ENCODE measurements around the gene JPH3.

Gene JPH3

GRCh38 chr16:87704754-87705353 is 102.5 kb downstream of the JPH3 start:
- no peak for TF ChIP-seq CTCF (IDR thresholded peaks at IDR 0.05; ENCODE audit: extremely low read depth, insufficient read depth, missing control alignments)
- DNase-seq (ENCODE audit: low spot score) = no peak
- in situ Hi-C loops (cut with MboI; ENCODE audit: low pct_unique_long_range_greater_than_20kb, low sequenced_read_pairs, unreplicated experiment) = no loop called here

GRCh38 chr16:87705771-87706277 is 103.5 kb downstream of the JPH3 start:
- DNase-seq (ENCODE audit: low spot score) = no peak
- no peak for TF ChIP-seq CTCF (IDR thresholded peaks at IDR 0.05; ENCODE audit: extremely low read depth, insufficient read depth, missing control alignments)
- in situ Hi-C loops (cut with MboI; ENCODE audit: low pct_unique_long_range_greater_than_20kb, low sequenced_read_pairs, unreplicated experiment) = no loop called here

- no peak for TF ChIP-seq CTCF (IDR thresholded peaks at IDR 0.05; ENCODE audit: extremely low read depth, insufficient read depth, missing control alignments)
- no peak for DNase-seq (ENCODE audit: low spot score)
- in situ Hi-C loops (cut with MboI; ENCODE audit: low pct_unique_long_range_greater_than_20kb, low sequenced_read_pairs, unreplicated experiment) = no loop called here
Measured at GRCh38 chr16:87706278-87707000, 104.1 kb downstream of the JPH3 start.

GRCh38 chr16:87707097-87707496 is 104.8 kb downstream of the JPH3 start:
- no peak for TF ChIP-seq CTCF (IDR thresholded peaks at IDR 0.05; ENCODE audit: extremely low read depth, insufficient read depth, missing control alignments)
- no peak for DNase-seq (ENCODE audit: low spot score)
- in situ Hi-C loops (cut with MboI; ENCODE audit: low pct_unique_long_range_greater_than_20kb, low sequenced_read_pairs, unreplicated experiment) = no loop called here

GRCh38 chr16:87707714-87708580 is 105.6 kb downstream of the JPH3 start:
- TF ChIP-seq CTCF (IDR thresholded peaks at IDR 0.05; ENCODE audit: extremely low read depth, insufficient read depth, missing control alignments) = no peak
- in situ Hi-C loops (cut with MboI; ENCODE audit: low pct_unique_long_range_greater_than_20kb, low sequenced_read_pairs, unreplicated experiment) = no loop called here
- no peak for DNase-seq (ENCODE audit: low spot score)

- no peak for TF ChIP-seq CTCF (IDR thresholded peaks at IDR 0.05; ENCODE audit: extremely low read depth, insufficient read depth, missing control alignments)
- in situ Hi-C loops (cut with MboI; ENCODE audit: low pct_unique_long_range_greater_than_20kb, low sequenced_read_pairs, unreplicated experiment) = no loop called here
- no peak for DNase-seq (ENCODE audit: low spot score)
Measured at GRCh38 chr16:87708881-87709638, 106.8 kb downstream of the JPH3 start.
